Measurements from ENCODE around the gene USH2A.

Gene USH2A

DNA sequence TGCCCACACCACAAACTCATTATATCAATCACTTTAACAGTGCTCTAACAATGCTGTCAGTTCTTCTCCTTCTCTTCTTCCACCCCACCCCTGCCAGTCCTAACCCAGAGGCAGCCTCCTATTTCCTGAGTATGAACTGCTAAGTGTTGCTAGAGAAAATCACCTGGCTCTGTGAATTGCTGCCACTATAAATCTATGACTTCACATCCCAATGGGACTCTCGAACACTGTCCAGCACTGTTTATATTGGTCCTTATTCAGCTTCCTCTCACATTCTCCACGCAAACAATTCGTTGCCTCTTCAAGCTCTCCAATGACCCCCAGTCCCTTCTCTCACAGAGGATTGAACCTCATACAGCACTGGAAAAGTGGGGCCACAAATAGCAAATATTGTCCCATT is 27.0 kb upstream of the USH2A start:
- Histone ChIP-seq H3K36me3 (ENCODE audit: control insufficient read depth in 5 of 5, insufficient read depth in 5 of 5, low read length in 5 of 5) (no peaks in the 10 kb centered on the region), H3K4me1 (ENCODE audit: control insufficient read depth in 5 of 5, insufficient read depth in 5 of 5, low read length in 5 of 5) (no peaks in the 10 kb centered on the region), H3K9me3 (ENCODE audit: control insufficient read depth in 5 of 5, low read length in 5 of 5) (no peaks in the 10 kb centered on the region), H3K27me3 (ENCODE audit: control insufficient read depth in 5 of 5, insufficient read depth in 4 of 5, low read length in 5 of 5) (no peaks in the 10 kb centered on the region), H3K9ac (ENCODE audit: low read length in 5 of 5) (no peak overlapping the region), H3K27ac (ENCODE audit: low read depth, low read length) (no peak overlapping the region), H3K4me3 (ENCODE audit: low read depth in 1 of 5, low read length in 5 of 5) (no peak overlapping the region)

- Histone ChIP-seq H3K27me3 (ENCODE audit: control insufficient read depth in 5 of 5, insufficient read depth in 4 of 5, low read length in 5 of 5) (no peaks in the 10 kb centered on the region), H3K9me3 (ENCODE audit: control insufficient read depth in 5 of 5, low read length in 5 of 5) (no peaks in the 10 kb centered on the region), H3K4me1 (ENCODE audit: control insufficient read depth in 5 of 5, insufficient read depth in 5 of 5, low read length in 5 of 5) (no peaks in the 10 kb centered on the region), H3K27ac (ENCODE audit: low read depth, low read length) (no peak overlapping the region), H3K4me3 (ENCODE audit: low read depth in 1 of 5, low read length in 5 of 5) (no peak overlapping the region), H3K9ac (ENCODE audit: low read length in 5 of 5) (no peak overlapping the region), H3K36me3 (ENCODE audit: control insufficient read depth in 5 of 5, insufficient read depth in 5 of 5, low read length in 5 of 5) (no peaks in the 10 kb centered on the region)
Observed at GRCh38 chr1:216448011-216448510, 24.8 kb upstream of the USH2A start.

DNA sequence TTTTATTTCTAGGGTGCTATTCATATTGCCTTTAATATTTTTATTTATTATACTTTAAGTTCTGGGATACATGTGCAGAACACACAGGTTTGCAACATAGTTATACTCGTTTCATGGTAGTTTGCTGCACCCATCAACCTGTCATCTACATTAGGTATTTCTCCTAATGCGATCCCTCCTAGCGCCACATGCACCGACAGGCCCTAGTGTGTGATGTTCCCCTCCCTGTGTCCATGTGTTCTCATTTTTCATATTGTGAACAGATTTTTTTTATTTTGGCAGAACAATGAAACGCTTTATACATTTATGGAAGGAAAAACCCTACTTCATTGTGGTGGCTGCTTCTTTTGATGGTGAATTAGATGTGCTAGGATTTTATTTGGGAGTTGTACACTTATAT is 14.4 kb upstream of the USH2A start:
- Histone ChIP-seq H3K9ac (ENCODE audit: low read length in 5 of 5) (no peak overlapping the region), H3K27me3 (ENCODE audit: control insufficient read depth in 5 of 5, insufficient read depth in 4 of 5, low read length in 5 of 5) (no peaks in the 10 kb centered on the region), H3K4me1 (ENCODE audit: control insufficient read depth in 5 of 5, insufficient read depth in 5 of 5, low read length in 5 of 5) (no peaks in the 10 kb centered on the region), H3K4me3 (ENCODE audit: low read depth in 1 of 5, low read length in 5 of 5) (no peak overlapping the region), H3K9me3 (ENCODE audit: control insufficient read depth in 5 of 5, low read length in 5 of 5) (no peaks in the 10 kb centered on the region), H3K36me3 (ENCODE audit: control insufficient read depth in 5 of 5, insufficient read depth in 5 of 5, low read length in 5 of 5) (no peaks in the 10 kb centered on the region), H3K27ac (ENCODE audit: low read depth, low read length) (no peak overlapping the region)

- H3K9ac ChIP-seq (ENCODE audit: low read length in 5 of 5) = no peak overlapping the region
- no peaks in the 10 kb centered on the region for H3K4me1 ChIP-seq (ENCODE audit: control insufficient read depth in 5 of 5, insufficient read depth in 5 of 5, low read length in 5 of 5)
- H3K27me3 ChIP-seq (ENCODE audit: control insufficient read depth in 5 of 5, insufficient read depth in 4 of 5, low read length in 5 of 5) = no peaks in the 10 kb centered on the region
- H3K4me3 ChIP-seq (ENCODE audit: low read depth in 1 of 5, low read length in 5 of 5) = no peak overlapping the region
- H3K36me3 ChIP-seq (ENCODE audit: control insufficient read depth in 5 of 5, insufficient read depth in 5 of 5, low read length in 5 of 5) = no peaks in the 10 kb centered on the region
- H3K9me3 ChIP-seq (ENCODE audit: control insufficient read depth in 5 of 5, low read length in 5 of 5) = no peaks in the 10 kb centered on the region
- no peak overlapping the region for H3K27ac ChIP-seq (ENCODE audit: low read depth, low read length)
Observed at GRCh38 chr1:216434232-216434631, 11.0 kb upstream of the USH2A start.

DNA sequence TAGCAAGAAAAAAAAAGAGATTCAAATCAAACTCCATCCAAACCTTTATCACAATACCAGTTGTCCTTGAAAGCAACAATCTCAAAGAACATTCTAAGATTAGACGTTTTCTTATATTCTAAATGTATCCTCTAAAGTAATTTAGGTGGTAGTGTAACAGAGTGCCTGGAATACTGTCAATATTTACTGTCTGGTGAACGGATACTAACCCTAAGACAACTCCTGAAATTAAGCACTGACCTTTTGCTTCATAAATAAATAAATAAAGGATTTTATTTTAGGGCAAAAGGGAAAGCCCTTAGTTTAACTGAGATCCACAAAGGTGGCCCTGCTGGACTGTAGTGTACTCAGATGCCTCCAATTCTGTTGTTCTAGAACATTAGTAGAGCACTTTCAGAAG is 9.9 kb upstream of the USH2A start:
- H3K4me3 ChIP-seq (ENCODE audit: low read depth in 1 of 5, low read length in 5 of 5) = no peak overlapping the region
- no peaks in the 10 kb centered on the region for H3K9me3 ChIP-seq (ENCODE audit: control insufficient read depth in 5 of 5, low read length in 5 of 5)
- H3K27ac ChIP-seq (ENCODE audit: low read depth, low read length) = no peak overlapping the region
- H3K9ac ChIP-seq (ENCODE audit: low read length in 5 of 5) = no peak overlapping the region
- H3K36me3 ChIP-seq (ENCODE audit: control insufficient read depth in 5 of 5, insufficient read depth in 5 of 5, low read length in 5 of 5) = no peaks in the 10 kb centered on the region
- no peaks in the 10 kb centered on the region for H3K27me3 ChIP-seq (ENCODE audit: control insufficient read depth in 5 of 5, insufficient read depth in 4 of 5, low read length in 5 of 5)
- H3K4me1 ChIP-seq (ENCODE audit: control insufficient read depth in 5 of 5, insufficient read depth in 5 of 5, low read length in 5 of 5) = no peaks in the 10 kb centered on the region

DNA sequence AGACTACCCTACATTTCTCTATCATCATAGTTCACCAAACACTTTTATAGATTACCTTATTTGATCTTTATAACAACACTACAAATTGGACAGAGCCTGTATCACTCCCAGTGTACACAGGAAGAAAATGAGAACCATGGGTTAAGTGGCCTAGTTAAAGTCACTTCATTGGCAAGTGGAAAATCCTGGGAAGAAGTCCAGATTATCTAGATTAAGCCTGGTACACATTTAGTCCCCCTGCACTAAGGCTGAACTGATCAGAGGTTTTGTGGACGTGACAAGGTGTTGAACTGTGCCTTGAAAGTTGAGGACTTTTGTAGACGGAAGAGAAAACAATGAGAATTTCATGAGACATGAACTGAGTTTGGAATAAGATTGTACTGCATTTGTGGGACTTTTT is 7.5 kb upstream of the USH2A start:
- Histone ChIP-seq H3K27me3 (ENCODE audit: control insufficient read depth in 5 of 5, insufficient read depth in 4 of 5, low read length in 5 of 5) (no peaks in the 10 kb centered on the region), H3K4me1 (ENCODE audit: control insufficient read depth in 5 of 5, insufficient read depth in 5 of 5, low read length in 5 of 5) (no peaks in the 10 kb centered on the region), H3K36me3 (ENCODE audit: control insufficient read depth in 5 of 5, insufficient read depth in 5 of 5, low read length in 5 of 5) (no peaks in the 10 kb centered on the region), H3K4me3 (ENCODE audit: low read depth in 1 of 5, low read length in 5 of 5) (no peak overlapping the region), H3K9me3 (ENCODE audit: control insufficient read depth in 5 of 5, low read length in 5 of 5) (no peaks in the 10 kb centered on the region), H3K9ac (ENCODE audit: low read length in 5 of 5) (no peak overlapping the region), H3K27ac (ENCODE audit: low read depth, low read length) (no peak overlapping the region)

DNA sequence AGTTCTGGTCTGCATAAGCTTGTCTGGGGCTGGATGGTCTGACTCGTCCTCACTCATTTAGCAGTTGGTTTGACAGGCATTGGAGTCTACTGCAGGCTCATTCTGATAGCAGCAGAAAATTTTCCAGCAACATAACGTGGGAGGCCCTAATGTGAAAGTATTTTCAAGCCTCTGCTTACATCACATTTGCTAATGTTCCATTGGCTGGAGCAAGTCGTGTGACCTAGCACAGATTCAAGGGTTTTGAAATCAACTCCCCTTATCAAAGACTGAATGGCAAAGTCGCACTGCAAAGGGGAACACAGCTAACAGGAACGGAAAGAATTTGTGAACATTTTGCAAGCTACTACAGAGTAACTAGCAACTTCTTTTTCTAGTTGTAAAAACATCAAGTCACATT is 2.3 kb upstream of the USH2A start:
- Histone ChIP-seq H3K4me3 (ENCODE audit: low read depth in 1 of 5, low read length in 5 of 5) (no peak overlapping the region), H3K4me1 (ENCODE audit: control insufficient read depth in 5 of 5, insufficient read depth in 5 of 5, low read length in 5 of 5) (no peaks in the 10 kb centered on the region), H3K9ac (ENCODE audit: low read length in 5 of 5) (no peak overlapping the region), H3K27ac (ENCODE audit: low read depth, low read length) (no peak overlapping the region), H3K36me3 (ENCODE audit: control insufficient read depth in 5 of 5, insufficient read depth in 5 of 5, low read length in 5 of 5) (no peaks in the 10 kb centered on the region), H3K9me3 (ENCODE audit: control insufficient read depth in 5 of 5, low read length in 5 of 5) (no peaks in the 10 kb centered on the region), H3K27me3 (ENCODE audit: control insufficient read depth in 5 of 5, insufficient read depth in 4 of 5, low read length in 5 of 5) (no peaks in the 10 kb centered on the region)

DNA sequence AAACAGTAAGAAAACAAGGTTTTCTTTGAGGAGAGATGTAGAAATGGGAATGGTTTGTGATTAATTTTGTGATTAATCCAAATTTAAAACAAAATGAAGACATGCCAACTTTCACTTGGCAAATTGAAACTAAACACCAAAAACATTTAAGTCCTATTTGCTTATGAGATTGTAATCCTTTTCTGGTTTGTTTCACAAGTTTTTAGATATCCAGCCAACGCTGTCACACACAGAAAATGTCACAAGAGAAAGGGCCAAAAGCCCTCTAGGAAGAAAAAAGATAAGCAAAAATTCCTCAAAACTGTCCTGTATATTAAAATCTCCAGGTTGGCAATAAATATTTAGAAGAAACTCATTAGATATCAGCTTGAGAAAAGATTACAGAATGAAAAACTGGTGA is 2.5 kb downstream of the USH2A start:
- no peak overlapping the region for H3K27ac ChIP-seq (ENCODE audit: low read depth, low read length)
- no peaks in the 10 kb centered on the region for H3K36me3 ChIP-seq (ENCODE audit: control insufficient read depth in 5 of 5, insufficient read depth in 5 of 5, low read length in 5 of 5)
- no peaks in the 10 kb centered on the region for H3K9me3 ChIP-seq (ENCODE audit: control insufficient read depth in 5 of 5, low read length in 5 of 5)
- H3K4me1 ChIP-seq (ENCODE audit: control insufficient read depth in 5 of 5, insufficient read depth in 5 of 5, low read length in 5 of 5) = no peaks in the 10 kb centered on the region
- no peaks in the 10 kb centered on the region for H3K27me3 ChIP-seq (ENCODE audit: control insufficient read depth in 5 of 5, insufficient read depth in 4 of 5, low read length in 5 of 5)
- no peak overlapping the region for H3K4me3 ChIP-seq (ENCODE audit: low read depth in 1 of 5, low read length in 5 of 5)
- no peak overlapping the region for H3K9ac ChIP-seq (ENCODE audit: low read length in 5 of 5)

GRCh38 chr1:216420263-216420662 is 3.0 kb downstream of the USH2A start:
- H3K27me3 ChIP-seq (ENCODE audit: control insufficient read depth in 5 of 5, insufficient read depth in 4 of 5, low read length in 5 of 5) = no peaks in the 10 kb centered on the region
- H3K36me3 ChIP-seq (ENCODE audit: control insufficient read depth in 5 of 5, insufficient read depth in 5 of 5, low read length in 5 of 5) = no peaks in the 10 kb centered on the region
- no peaks in the 10 kb centered on the region for H3K4me1 ChIP-seq (ENCODE audit: control insufficient read depth in 5 of 5, insufficient read depth in 5 of 5, low read length in 5 of 5)
- H3K9ac ChIP-seq (ENCODE audit: low read length in 5 of 5) = no peak overlapping the region
- no peak overlapping the region for H3K27ac ChIP-seq (ENCODE audit: low read depth, low read length)
- no peak overlapping the region for H3K4me3 ChIP-seq (ENCODE audit: low read depth in 1 of 5, low read length in 5 of 5)
- H3K9me3 ChIP-seq (ENCODE audit: control insufficient read depth in 5 of 5, low read length in 5 of 5) = no peaks in the 10 kb centered on the region

- Histone ChIP-seq H3K9ac (ENCODE audit: low read length in 5 of 5) (no peak overlapping the region), H3K9me3 (ENCODE audit: control insufficient read depth in 5 of 5, low read length in 5 of 5) (no peaks in the 10 kb centered on the region), H3K27me3 (ENCODE audit: control insufficient read depth in 5 of 5, insufficient read depth in 4 of 5, low read length in 5 of 5) (no peaks in the 10 kb centered on the region), H3K27ac (ENCODE audit: low read depth, low read length) (no peak overlapping the region), H3K36me3 (ENCODE audit: control insufficient read depth in 5 of 5, insufficient read depth in 5 of 5, low read length in 5 of 5) (no peaks in the 10 kb centered on the region), H3K4me3 (ENCODE audit: low read depth in 1 of 5, low read length in 5 of 5) (no peak overlapping the region), H3K4me1 (ENCODE audit: control insufficient read depth in 5 of 5, insufficient read depth in 5 of 5, low read length in 5 of 5) (no peaks in the 10 kb centered on the region)
Observed at GRCh38 chr1:216416488-216416887, 6.8 kb downstream of the USH2A start.

DNA sequence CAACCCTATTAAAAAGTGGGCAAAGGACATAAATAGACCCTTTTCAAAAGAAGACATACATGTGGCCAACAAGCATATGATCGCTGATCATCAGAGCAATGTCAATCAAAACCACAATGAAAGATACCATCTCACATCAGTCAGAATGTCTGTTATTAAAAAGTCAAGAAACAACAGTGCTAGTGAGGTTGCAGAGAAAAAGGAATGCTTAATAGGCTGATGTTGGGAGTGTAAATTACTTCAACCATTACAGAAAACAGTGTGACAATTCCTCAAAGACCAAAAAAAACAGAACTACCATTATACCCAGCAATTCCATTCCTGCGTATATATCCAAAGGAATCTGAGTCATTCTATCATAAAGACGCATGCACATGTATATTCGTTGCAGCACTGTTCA is 13.2 kb downstream of the USH2A start:
- H3K27ac ChIP-seq (ENCODE audit: low read depth, low read length) = no peak overlapping the region
- H3K9me3 ChIP-seq (ENCODE audit: control insufficient read depth in 5 of 5, low read length in 5 of 5) = no peaks in the 10 kb centered on the region
- no peaks in the 10 kb centered on the region for H3K27me3 ChIP-seq (ENCODE audit: control insufficient read depth in 5 of 5, insufficient read depth in 4 of 5, low read length in 5 of 5)
- H3K4me3 ChIP-seq (ENCODE audit: low read depth in 1 of 5, low read length in 5 of 5) = no peak overlapping the region
- no peaks in the 10 kb centered on the region for H3K4me1 ChIP-seq (ENCODE audit: control insufficient read depth in 5 of 5, insufficient read depth in 5 of 5, low read length in 5 of 5)
- H3K9ac ChIP-seq (ENCODE audit: low read length in 5 of 5) = no peak overlapping the region
- no peaks in the 10 kb centered on the region for H3K36me3 ChIP-seq (ENCODE audit: control insufficient read depth in 5 of 5, insufficient read depth in 5 of 5, low read length in 5 of 5)

All from subcutaneous abdominal adipose tissue (tissue), 5 donors.